Liver (tissue), 3 donors: ENCODE measurements around the gene EMX1.

ENCODE experiments used
- EGR1 ChIP-seq, 2 donors: IDR thresholded peaks; 2 replicates each; pipeline ENCODE4 v1.6.1; 2016 to 2018; ENCODE audit warnings: antibody characterized with exemption in 2 of 2, low read depth in 2 of 2
- JUND ChIP-seq, 2 donors: IDR thresholded peaks; 2 replicates each; pipeline ENCODE4 v1.6.1; 2016; ENCODE audit warnings: antibody characterized with exemption in 2 of 2
- TAF1 ChIP-seq: conservative IDR thresholded peaks from 2 replicates; pipeline ENCODE4 v1.6.1; 2016; ENCODE audit warnings: antibody characterized with exemption, mild to moderate bottlenecking
- YY1 ChIP-seq: IDR thresholded peaks from 2 replicates; pipeline ENCODE4 v1.6.1; 2016; ENCODE audit warnings: antibody characterized with exemption, mild to moderate bottlenecking
- TF ChIP-seq, protein P1 (sequence below): fragments of 150-350 bp; IDR thresholded peaks from 2 replicates; pipeline ENCODE4 v1.5.1; 2017; ENCODE audit warnings: improper control_type of control experiment, low read depth, low read length; ENCODE audit not compliant: missing input control
- TF ChIP-seq, protein P2 (sequence below): IDR thresholded peaks from 2 replicates; pipeline ENCODE4 v1.6.1; 2016; ENCODE audit warnings: antibody characterized with exemption, mild to moderate bottlenecking
- TF ChIP-seq, protein P3 (sequence below): IDR thresholded peaks from 2 replicates; pipeline ENCODE4 v1.6.1; 2016; ENCODE audit warnings: antibody characterized with exemption
- TF ChIP-seq, protein P4 (sequence below): IDR thresholded peaks from 2 replicates; pipeline ENCODE4 v1.6.1; 2016; ENCODE audit warnings: antibody characterized with exemption
- TF ChIP-seq, protein P5 (sequence below): IDR thresholded peaks from 2 replicates; pipeline ENCODE4 v1.6.1; 2016; ENCODE audit warnings: antibody characterized with exemption
- donor health status: healthy.
- donor health status: healthy.

DNA sequence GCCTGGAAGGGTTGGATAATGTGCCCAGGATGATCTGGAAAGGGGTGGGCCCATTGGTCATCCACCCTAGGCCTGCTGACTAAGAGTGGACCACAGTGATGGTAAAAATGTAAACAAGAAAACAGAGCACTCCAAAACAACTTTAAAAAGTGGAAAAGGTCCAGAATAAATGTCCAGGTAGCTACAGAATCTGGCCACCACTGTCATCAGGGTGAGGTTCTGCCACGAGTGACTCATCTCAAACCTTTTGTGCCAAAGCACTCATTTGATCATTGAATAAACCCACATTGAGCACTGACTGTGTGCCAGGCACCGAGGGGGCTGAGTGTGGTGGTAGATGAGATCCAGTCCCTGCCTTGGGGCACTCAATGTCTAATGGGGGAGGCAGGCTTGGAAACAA is 64.9 kb downstream of the EMX1 start:
- TF ChIP-seq, protein P1, sequence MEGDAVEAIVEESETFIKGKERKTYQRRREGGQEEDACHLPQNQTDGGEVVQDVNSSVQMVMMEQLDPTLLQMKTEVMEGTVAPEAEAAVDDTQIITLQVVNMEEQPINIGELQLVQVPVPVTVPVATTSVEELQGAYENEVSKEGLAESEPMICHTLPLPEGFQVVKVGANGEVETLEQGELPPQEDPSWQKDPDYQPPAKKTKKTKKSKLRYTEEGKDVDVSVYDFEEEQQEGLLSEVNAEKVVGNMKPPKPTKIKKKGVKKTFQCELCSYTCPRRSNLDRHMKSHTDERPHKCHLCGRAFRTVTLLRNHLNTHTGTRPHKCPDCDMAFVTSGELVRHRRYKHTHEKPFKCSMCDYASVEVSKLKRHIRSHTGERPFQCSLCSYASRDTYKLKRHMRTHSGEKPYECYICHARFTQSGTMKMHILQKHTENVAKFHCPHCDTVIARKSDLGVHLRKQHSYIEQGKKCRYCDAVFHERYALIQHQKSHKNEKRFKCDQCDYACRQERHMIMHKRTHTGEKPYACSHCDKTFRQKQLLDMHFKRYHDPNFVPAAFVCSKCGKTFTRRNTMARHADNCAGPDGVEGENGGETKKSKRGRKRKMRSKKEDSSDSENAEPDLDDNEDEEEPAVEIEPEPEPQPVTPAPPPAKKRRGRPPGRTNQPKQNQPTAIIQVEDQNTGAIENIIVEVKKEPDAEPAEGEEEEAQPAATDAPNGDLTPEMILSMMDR = no peak
- TF ChIP-seq JUND (IDR thresholded peaks at IDR 0.05) (peak in 1 of 2 donors; percentile 44), EGR1 (IDR thresholded peaks at IDR 0.05; ENCODE audit: low read depth in 2 of 2) (no peak), TAF1 (no peak), YY1 (no peak)
- TF ChIP-seq, protein P2, sequence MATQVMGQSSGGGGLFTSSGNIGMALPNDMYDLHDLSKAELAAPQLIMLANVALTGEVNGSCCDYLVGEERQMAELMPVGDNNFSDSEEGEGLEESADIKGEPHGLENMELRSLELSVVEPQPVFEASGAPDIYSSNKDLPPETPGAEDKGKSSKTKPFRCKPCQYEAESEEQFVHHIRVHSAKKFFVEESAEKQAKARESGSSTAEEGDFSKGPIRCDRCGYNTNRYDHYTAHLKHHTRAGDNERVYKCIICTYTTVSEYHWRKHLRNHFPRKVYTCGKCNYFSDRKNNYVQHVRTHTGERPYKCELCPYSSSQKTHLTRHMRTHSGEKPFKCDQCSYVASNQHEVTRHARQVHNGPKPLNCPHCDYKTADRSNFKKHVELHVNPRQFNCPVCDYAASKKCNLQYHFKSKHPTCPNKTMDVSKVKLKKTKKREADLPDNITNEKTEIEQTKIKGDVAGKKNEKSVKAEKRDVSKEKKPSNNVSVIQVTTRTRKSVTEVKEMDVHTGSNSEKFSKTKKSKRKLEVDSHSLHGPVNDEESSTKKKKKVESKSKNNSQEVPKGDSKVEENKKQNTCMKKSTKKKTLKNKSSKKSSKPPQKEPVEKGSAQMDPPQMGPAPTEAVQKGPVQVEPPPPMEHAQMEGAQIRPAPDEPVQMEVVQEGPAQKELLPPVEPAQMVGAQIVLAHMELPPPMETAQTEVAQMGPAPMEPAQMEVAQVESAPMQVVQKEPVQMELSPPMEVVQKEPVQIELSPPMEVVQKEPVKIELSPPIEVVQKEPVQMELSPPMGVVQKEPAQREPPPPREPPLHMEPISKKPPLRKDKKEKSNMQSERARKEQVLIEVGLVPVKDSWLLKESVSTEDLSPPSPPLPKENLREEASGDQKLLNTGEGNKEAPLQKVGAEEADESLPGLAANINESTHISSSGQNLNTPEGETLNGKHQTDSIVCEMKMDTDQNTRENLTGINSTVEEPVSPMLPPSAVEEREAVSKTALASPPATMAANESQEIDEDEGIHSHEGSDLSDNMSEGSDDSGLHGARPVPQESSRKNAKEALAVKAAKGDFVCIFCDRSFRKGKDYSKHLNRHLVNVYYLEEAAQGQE = no peak
- TF ChIP-seq, protein P3, sequence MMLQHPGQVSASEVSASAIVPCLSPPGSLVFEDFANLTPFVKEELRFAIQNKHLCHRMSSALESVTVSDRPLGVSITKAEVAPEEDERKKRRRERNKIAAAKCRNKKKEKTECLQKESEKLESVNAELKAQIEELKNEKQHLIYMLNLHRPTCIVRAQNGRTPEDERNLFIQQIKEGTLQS = no peak
- TF ChIP-seq, protein P4, sequence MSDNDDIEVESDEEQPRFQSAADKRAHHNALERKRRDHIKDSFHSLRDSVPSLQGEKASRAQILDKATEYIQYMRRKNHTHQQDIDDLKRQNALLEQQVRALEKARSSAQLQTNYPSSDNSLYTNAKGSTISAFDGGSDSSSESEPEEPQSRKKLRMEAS = no peak
- TF ChIP-seq, protein P5, sequence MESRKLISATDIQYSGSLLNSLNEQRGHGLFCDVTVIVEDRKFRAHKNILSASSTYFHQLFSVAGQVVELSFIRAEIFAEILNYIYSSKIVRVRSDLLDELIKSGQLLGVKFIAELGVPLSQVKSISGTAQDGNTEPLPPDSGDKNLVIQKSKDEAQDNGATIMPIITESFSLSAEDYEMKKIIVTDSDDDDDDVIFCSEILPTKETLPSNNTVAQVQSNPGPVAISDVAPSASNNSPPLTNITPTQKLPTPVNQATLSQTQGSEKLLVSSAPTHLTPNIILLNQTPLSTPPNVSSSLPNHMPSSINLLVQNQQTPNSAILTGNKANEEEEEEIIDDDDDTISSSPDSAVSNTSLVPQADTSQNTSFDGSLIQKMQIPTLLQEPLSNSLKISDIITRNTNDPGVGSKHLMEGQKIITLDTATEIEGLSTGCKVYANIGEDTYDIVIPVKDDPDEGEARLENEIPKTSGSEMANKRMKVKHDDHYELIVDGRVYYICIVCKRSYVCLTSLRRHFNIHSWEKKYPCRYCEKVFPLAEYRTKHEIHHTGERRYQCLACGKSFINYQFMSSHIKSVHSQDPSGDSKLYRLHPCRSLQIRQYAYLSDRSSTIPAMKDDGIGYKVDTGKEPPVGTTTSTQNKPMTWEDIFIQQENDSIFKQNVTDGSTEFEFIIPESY = no peak
